ENCODE measurements around the gene CNTLN. TPM values are rescaled to one million over a fixed set of nuclear protein-coding genes. Genes with fewer than 3 reads are reported as not detected.

CNTLN gene
- total RNA-seq, 4 donors from 2014 or later, result 12.6 to 26.2 (median 18.0) TPM

- TF ChIP-seq CTCF (IDR thresholded peaks at IDR 0.05; ENCODE audit: low read depth), result no peak
Measured at GRCh38 chr9:17398350-17398749, 263.5 kb downstream of the CNTLN start.

- no peak for TF ChIP-seq CTCF (IDR thresholded peaks at IDR 0.05; ENCODE audit: low read depth)
Measured at GRCh38 chr9:17401858-17402257, 267.0 kb downstream of the CNTLN start.

- no peak for TF ChIP-seq CTCF (IDR thresholded peaks at IDR 0.05; ENCODE audit: low read depth)
Measured at GRCh38 chr9:17402309-17402708, 267.5 kb downstream of the CNTLN start.

- TF ChIP-seq CTCF (IDR thresholded peaks at IDR 0.05; ENCODE audit: low read depth), result no peak
Measured at GRCh38 chr9:17403539-17403938, 268.7 kb downstream of the CNTLN start.

- no peak for TF ChIP-seq CTCF (IDR thresholded peaks at IDR 0.05; ENCODE audit: low read depth)
Measured at GRCh38 chr9:17414986-17415385, 280.1 kb downstream of the CNTLN start.

GRCh38 chr9:17422994-17423680, 288.3 kb downstream of the CNTLN start:
- no peak for TF ChIP-seq CTCF (IDR thresholded peaks at IDR 0.05; ENCODE audit: low read depth)

- no peak for TF ChIP-seq CTCF (IDR thresholded peaks at IDR 0.05; ENCODE audit: low read depth)
Measured at GRCh38 chr9:17423681-17424011, 288.8 kb downstream of the CNTLN start.
